GM06990 (cell line): ENCODE results near the gene SLC5A10.
"Not testable (repeated sequence)": the region's sequence is repeated elsewhere in the genome, so short reads cannot be mapped to it uniquely, and the experiment has no call there.

ENCODE experiments used
- DNase-seq: peaks from one replicate; pipeline ENCODE4 v3.0.0-alpha.2; 2011; ENCODE audit not compliant: insufficient read length; ENCODE audit errors: extremely low read depth
- H3K27me3 ChIP-seq: replicated peaks from 2 replicates; pipeline ENCODE4 v1.6.0; 2011; ENCODE audit warnings: low read length; ENCODE audit not compliant: control insufficient read depth, insufficient read depth
- H3K36me3 ChIP-seq: 2 replicates; pipeline ENCODE4 v1.5.1; 2011; ENCODE audit warnings: low read length; ENCODE audit not compliant: control insufficient read depth, insufficient read depth
- H3K4me3 ChIP-seq: replicated peaks from 2 replicates; pipeline ENCODE4 v1.5.1; 2011; ENCODE audit warnings: low read depth, mild to moderate bottlenecking, control low read depth, low read length
- CTCF ChIP-seq: IDR thresholded peaks from 2 replicates; pipeline ENCODE4 v1.5.1; 2011; ENCODE audit warnings: low read length, control low read depth, mild to moderate bottlenecking, inconsistent platforms; ENCODE audit not compliant: insufficient read depth, poor library complexity, severe bottlenecking

The SLC5A10 gene

GRCh38 chr17:18921912-18922451 is 30.0 kb upstream of the SLC5A10 start:
- peak; percentile 72 for DNase-seq
- no peak for TF ChIP-seq CTCF
- H3K4me3 ChIP-seq = peak overlapping the region; percentile 18; the same call in 1 of the 2 replicates
- H3K27me3 ChIP-seq = no peaks in the 10 kb centered on the region
- peaks cover 9% of the 10 kb centered on the region for H3K36me3 ChIP-seq

GRCh38 chr17:18922596-18922995 is 29.4 kb upstream of the SLC5A10 start:
- not testable (repeated sequence) for H3K4me3 ChIP-seq, H3K36me3 ChIP-seq, DNase-seq, H3K27me3 ChIP-seq

- DNase-seq = no peak
- TF ChIP-seq CTCF = no peak
- H3K4me3 ChIP-seq = no peak overlapping the region
- H3K36me3 ChIP-seq = peaks cover 10% of the 10 kb centered on the region
- no peaks in the 10 kb centered on the region for H3K27me3 ChIP-seq
Measured at GRCh38 chr17:18925187-18925586, 26.8 kb upstream of the SLC5A10 start.

GRCh38 chr17:18928628-18929125 is 23.3 kb upstream of the SLC5A10 start:
- Histone ChIP-seq H3K36me3 (peaks cover 14% of the 10 kb centered on the region), H3K4me3 (no peak overlapping the region), H3K27me3 (no peaks in the 10 kb centered on the region)
- TF ChIP-seq CTCF = no peak
- DNase-seq = no peak

GRCh38 chr17:18932360-18933055 is 19.5 kb upstream of the SLC5A10 start:
- no peak for DNase-seq
- H3K36me3 ChIP-seq = peaks cover 14% of the 10 kb centered on the region
- no peak for TF ChIP-seq CTCF
- H3K4me3 ChIP-seq = no peak overlapping the region
- H3K27me3 ChIP-seq = no peaks in the 10 kb centered on the region
